Caco-2 (cell line): Measurements from ENCODE around the gene AKIRIN2. TPM values are rescaled to one million over a fixed set of nuclear protein-coding genes. Genes with fewer than 3 reads are reported as not detected.
"Not testable (repeated sequence)": the region's sequence is repeated elsewhere in the genome, so short reads cannot be mapped to it uniquely, and the experiment has no call there.

ENCODE experiments used
- BruUV-seq: library from RNA; stranded (reverse); fragments of 400-500 nt; replicated peaks from 2 replicates; lab custom pipeline; 2021; lab: Mats Ljungman, UMichigan
- CTCF ChIA-PET: fragments of 300-600 bp; sonication (Branson Sonifier 250); formaldehyde crosslinking; loops from one replicate; lab custom pipeline; 2022; ENCODE audit warnings: antibody characterized with exemption; lab: Charles Lee
- POLR2A ChIA-PET: fragments of 300-600 bp; sonication (Branson Sonifier 250); formaldehyde crosslinking; loops from one replicate; lab custom pipeline; 2022; ENCODE audit warnings: antibody characterized with exemption; lab: Charles Lee
- DNase-seq, 2 experiments: peaks; one replicate each; pipeline versions ENCODE4 v3.0.0 to v3.0.0-alpha.2; 2020 to 2022
- H3K27me3 ChIP-seq: replicated peaks from 2 replicates; pipeline ENCODE4 v1.6.0; 2011; ENCODE audit warnings: low read length; ENCODE audit not compliant: control insufficient read depth, insufficient read depth
- H3K36me3 ChIP-seq: 2 replicates; pipeline ENCODE4 v1.5.1; 2011; ENCODE audit warnings: low read length; ENCODE audit not compliant: control insufficient read depth, insufficient read depth
- H3K4me1 ChIP-seq: fragments of 250-450 bp; sonication (Bioruptor Pico); 2 replicates; pipeline ENCODE4 v1.5.1; 2020; ENCODE audit warnings: mild to moderate bottlenecking
- H3K4me3 ChIP-seq: 2 replicates; pipeline ENCODE4 v1.5.1; 2011; ENCODE audit warnings: low read depth, mild to moderate bottlenecking, control low read depth, low read length
- H3K9me3 ChIP-seq: fragments of 250-450 bp; sonication (Bioruptor Pico); 2 replicates; pipeline ENCODE4 v1.5.1; 2020; ENCODE audit warnings: mild to moderate bottlenecking, moderate library complexity
- H3K27ac Mint-ChIP-seq: one replicate; pipeline ENCODE4 v1.8.0; 2022; ENCODE audit warnings: mixed read lengths; ENCODE audit not compliant: unreplicated experiment
- H3K27me3 Mint-ChIP-seq: one replicate; pipeline ENCODE4 v1.8.0; 2022; ENCODE audit warnings: mixed read lengths; ENCODE audit not compliant: insufficient read depth, unreplicated experiment
- H3K36me3 Mint-ChIP-seq: one replicate; pipeline ENCODE4 v1.8.0; 2022; ENCODE audit warnings: mild to moderate bottlenecking, mixed read lengths; ENCODE audit not compliant: insufficient read depth, unreplicated experiment
- H3K4me1 Mint-ChIP-seq: one replicate; pipeline ENCODE4 v1.8.0; 2022; ENCODE audit warnings: low read depth, mixed read lengths; ENCODE audit not compliant: unreplicated experiment
- H3K4me3 Mint-ChIP-seq: one replicate; pipeline ENCODE4 v1.8.0; 2022; ENCODE audit warnings: mild to moderate bottlenecking, moderate library complexity, mixed read lengths; ENCODE audit not compliant: unreplicated experiment
- H3K9me3 Mint-ChIP-seq: one replicate; pipeline ENCODE4 v1.8.0; 2022; ENCODE audit warnings: mixed read lengths; ENCODE audit not compliant: unreplicated experiment
- intact Hi-C: fragments of 100-400 bp; cut with micrococcal nuclease; formaldehyde crosslinking; loops from one replicate; pipeline ENCODE4 v1.10.0; 2022; ENCODE audit not compliant: unreplicated experiment
- total RNA-seq: library from RNA; stranded (reverse); gene quantifications from 2 replicates; pipeline ENCODE4 v1.2.3, GENCODE V29; 2022
- TF ChIP-seq, protein P1 (sequence below), 2 experiments: fragments of 200-600 bp in 1 of 2; IDR thresholded peaks; 1 replicate in 1 of 2; 2 replicates in 1 of 2; pipeline versions ENCODE4 v1.5.1 to v1.8.0; 2011 to 2022; ENCODE audit warnings: antibody characterized with exemption in 1 of 2, control low read depth in 1 of 2, inconsistent platforms in 1 of 2, low read depth in 1 of 2, low read length in 1 of 2, mild to moderate bottlenecking in 1 of 2, moderate library complexity in 1 of 2; ENCODE audit not compliant: insufficient read depth in 1 of 2, severe bottlenecking in 1 of 2, unreplicated experiment in 1 of 2

Gene AKIRIN2
- total RNA-seq, 1 experiment from 2014 or later: 51.3 TPM

DNA sequence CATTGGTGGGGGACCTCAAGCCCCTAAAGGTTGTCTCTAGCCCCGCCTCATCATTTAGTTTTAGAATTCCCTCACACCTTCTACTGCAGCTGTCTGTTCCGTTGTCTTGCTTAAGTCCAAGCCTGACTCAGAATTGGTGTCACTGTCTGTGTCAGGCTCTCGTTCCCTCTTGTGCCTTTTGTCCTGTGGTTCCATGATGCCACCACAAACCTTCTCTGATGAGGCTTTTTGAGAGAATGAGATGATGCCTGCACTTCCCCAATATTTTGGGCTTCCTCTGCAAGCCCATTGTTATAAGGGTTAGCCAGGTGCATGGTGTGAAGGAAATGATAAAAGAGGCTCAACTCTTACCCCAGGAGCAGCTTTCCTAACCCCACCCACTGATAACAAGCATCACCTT is 8.1 kb upstream of the AKIRIN2 start:
- no peaks in the 10 kb centered on the region for H3K9me3 Mint-ChIP-seq
- intact Hi-C loops: no loop called here
- POLR2A ChIA-PET: no interaction called here

DNA sequence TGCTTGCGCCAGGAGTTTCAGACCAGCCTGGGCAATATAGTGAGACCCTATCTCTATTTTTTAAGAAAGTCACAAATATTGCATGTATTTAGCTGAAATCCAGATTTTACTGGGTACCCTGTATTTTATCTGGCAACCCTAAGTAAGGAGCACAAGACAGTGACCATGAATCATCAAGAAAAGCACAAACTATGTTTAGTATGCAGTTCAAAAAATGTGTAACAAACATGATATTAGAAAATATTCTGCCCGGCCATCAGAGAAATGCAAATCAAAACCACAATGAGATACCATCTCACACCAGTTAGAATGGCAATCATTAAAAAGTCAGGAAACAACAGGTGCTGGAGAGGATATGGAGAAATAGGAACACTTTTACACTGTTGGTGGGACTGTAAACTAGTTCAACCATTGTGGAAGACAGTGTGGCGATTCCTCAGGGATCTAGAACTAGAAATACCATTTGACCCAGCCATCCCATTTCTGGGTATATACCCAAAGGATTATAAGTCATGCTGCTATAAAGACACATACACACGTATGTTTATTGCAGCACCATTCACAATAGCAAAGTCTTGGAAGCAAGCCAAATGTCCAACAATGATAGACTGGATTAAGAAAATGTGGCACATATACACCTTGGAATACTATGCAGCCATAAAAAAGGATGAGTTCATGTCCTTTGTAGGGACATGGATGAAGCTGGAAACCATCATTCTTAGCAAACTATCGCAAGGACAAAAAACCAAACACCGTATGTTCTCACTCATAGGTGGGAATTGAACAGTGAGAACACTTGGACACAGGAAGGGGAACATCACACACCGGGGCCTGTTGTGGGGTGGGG is 6.8 kb upstream of the AKIRIN2 start:
- H3K36me3 ChIP-seq, intact Hi-C loops, H3K4me1 Mint-ChIP-seq, H3K9me3 Mint-ChIP-seq, DNase-seq, H3K4me3 ChIP-seq, CTCF ChIA-PET, POLR2A ChIA-PET, H3K4me3 Mint-ChIP-seq, H3K27ac Mint-ChIP-seq, H3K27me3 ChIP-seq, H3K4me1 ChIP-seq, H3K36me3 Mint-ChIP-seq, H3K27me3 Mint-ChIP-seq, H3K9me3 ChIP-seq, BruUV-seq: not testable (repeated sequence)

More for the DNA sequence above, 8.1 kb upstream of the AKIRIN2 start:
- Histone ChIP-seq H3K36me3 (no peaks in the 10 kb centered on the region), H3K4me1 (peaks cover 5% of the 10 kb centered on the region), H3K9me3 (no peaks in the 10 kb centered on the region), H3K27me3 (no peaks in the 10 kb centered on the region), H3K4me3 (no peak overlapping the region)
- no peaks in the 10 kb centered on the region for H3K36me3 Mint-ChIP-seq
- TF ChIP-seq, protein P1, sequence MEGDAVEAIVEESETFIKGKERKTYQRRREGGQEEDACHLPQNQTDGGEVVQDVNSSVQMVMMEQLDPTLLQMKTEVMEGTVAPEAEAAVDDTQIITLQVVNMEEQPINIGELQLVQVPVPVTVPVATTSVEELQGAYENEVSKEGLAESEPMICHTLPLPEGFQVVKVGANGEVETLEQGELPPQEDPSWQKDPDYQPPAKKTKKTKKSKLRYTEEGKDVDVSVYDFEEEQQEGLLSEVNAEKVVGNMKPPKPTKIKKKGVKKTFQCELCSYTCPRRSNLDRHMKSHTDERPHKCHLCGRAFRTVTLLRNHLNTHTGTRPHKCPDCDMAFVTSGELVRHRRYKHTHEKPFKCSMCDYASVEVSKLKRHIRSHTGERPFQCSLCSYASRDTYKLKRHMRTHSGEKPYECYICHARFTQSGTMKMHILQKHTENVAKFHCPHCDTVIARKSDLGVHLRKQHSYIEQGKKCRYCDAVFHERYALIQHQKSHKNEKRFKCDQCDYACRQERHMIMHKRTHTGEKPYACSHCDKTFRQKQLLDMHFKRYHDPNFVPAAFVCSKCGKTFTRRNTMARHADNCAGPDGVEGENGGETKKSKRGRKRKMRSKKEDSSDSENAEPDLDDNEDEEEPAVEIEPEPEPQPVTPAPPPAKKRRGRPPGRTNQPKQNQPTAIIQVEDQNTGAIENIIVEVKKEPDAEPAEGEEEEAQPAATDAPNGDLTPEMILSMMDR (IDR thresholded peaks at IDR 0.05; ENCODE audit: insufficient read depth in 1 of 2, low read depth in 1 of 2, low read length in 1 of 2, severe bottlenecking in 1 of 2, unreplicated experiment in 1 of 2): no peak
- no peak overlapping the region for H3K4me3 Mint-ChIP-seq
- DNase-seq: no peak
- H3K27ac Mint-ChIP-seq: no peak overlapping the region
- peaks cover 8% of the 10 kb centered on the region for H3K4me1 Mint-ChIP-seq
- H3K27me3 Mint-ChIP-seq: no peaks in the 10 kb centered on the region
- CTCF ChIA-PET: no interaction called here
- no TSS peak for BruUV-seq

DNA sequence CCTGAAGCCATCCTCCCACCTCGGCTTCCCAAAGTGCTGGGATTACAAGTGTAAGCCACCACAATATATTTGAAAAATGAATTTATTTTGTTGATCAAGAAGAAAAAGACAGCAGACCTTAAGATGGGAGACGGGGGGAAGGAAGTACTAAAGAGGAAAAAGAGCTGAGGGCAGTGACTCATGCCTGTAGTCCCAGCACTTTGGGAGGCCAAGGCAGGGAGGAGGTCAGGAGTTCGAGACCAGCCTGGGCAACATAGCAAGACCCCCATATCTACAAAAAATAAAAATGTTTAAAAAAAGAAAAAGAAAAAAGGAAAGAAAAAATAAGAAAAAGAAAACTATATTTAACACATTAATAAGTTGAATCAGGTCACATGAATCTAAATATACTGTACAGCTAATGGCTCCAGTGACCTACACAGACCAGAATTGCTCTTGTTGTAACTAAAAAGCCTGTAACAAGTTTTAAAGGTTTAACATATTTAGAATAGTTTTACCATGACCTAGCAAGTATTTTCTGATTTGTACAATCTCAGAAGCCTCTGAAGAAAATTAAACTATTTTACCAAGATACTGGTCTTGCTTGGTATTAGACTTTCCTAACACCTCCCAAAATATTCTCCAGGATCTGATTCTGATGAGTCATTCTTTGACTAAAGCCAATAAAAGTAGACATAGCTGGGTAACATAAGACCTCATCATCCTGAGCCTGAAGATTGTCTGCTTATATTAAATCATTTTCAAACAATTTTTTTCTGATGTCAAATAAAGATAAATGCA is 4.3 kb upstream of the AKIRIN2 start:
- Mint-ChIP-seq H3K4me3 (no peak overlapping the region), H3K27ac (peak overlapping the region; percentile 79), H3K9me3 (no peaks in the 10 kb centered on the region), H3K36me3 (peaks cover 6% of the 10 kb centered on the region), H3K4me1 (peaks cover 9% of the 10 kb centered on the region), H3K27me3 (no peaks in the 10 kb centered on the region)
- ChIA-PET POLR2A (no interaction called here), CTCF (interaction anchor here (0.6 kb wide), 1 partner anchor 27 kb away, joined by 4 read pairs; no protein-coding TSS in a partner anchor)
- no peaks in the 10 kb centered on the region for H3K27me3 ChIP-seq
- no peaks in the 10 kb centered on the region for H3K9me3 ChIP-seq
- peaks cover 9% of the 10 kb centered on the region for H3K4me1 ChIP-seq
- BruUV-seq: no TSS peak
- H3K4me3 ChIP-seq: no peak overlapping the region
- no peak for DNase-seq
- intact Hi-C loops: no loop called here
- TF ChIP-seq, protein P1 (IDR thresholded peaks at IDR 0.05; ENCODE audit: insufficient read depth in 1 of 2, low read depth in 1 of 2, low read length in 1 of 2, severe bottlenecking in 1 of 2, unreplicated experiment in 1 of 2): no peak
- no peaks in the 10 kb centered on the region for H3K36me3 ChIP-seq
